ENCODE data around the gene ADCY7. TPM values are rescaled to one million over a fixed set of nuclear protein-coding genes. Genes with fewer than 3 reads are reported as not detected.

The ADCY7 gene
- total and polyA plus RNA-seq, 2 donors from 2014 or later: 0.86 to 40.5 TPM

DNA sequence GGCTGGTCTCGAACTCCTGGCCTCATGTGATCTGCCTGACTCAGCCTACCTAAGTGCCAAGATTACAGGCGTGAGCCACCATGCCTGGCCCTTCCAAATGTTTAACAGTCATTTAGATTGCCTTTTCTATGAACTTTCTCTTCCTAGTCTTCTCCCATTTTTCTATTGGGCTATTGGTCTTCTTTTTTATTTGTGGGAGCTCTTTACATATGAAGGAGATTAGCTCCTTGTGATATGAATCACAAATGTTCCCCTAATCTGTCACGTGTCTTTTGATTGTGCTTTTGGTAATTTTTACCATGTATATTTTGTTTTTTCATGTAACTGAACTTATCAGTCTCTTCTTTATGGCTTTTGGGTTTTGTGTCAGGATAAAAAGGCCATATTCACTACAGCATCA is 11.9 kb downstream of the ADCY7 start:
- Histone ChIP-seq H3K27ac (ENCODE audit: low read depth in 2 of 2, low read length in 2 of 2) (no peak overlapping the region), H3K27me3 (ENCODE audit: control insufficient read depth, insufficient read depth, low read length) (no peaks in the 10 kb centered on the region)

GRCh38 chr16:50279504-50279865 is 13.1 kb downstream of the ADCY7 start:
- Histone ChIP-seq H3K9ac (ENCODE audit: low read length in 3 of 3) (no peak overlapping the region), H3K27ac (ENCODE audit: low read depth in 2 of 2, low read length in 2 of 2) (no peak overlapping the region), H3K27me3 (ENCODE audit: control insufficient read depth, insufficient read depth, low read length) (no peaks in the 10 kb centered on the region), H3K36me3 (ENCODE audit: control insufficient read depth in 2 of 3, insufficient read depth in 3 of 3, low read length in 3 of 3) (no peaks in the 10 kb centered on the region), H3K4me3 (ENCODE audit: low read length in 3 of 3) (no peak overlapping the region), H3K9me3 (ENCODE audit: control insufficient read depth in 2 of 3, insufficient read depth in 1 of 3, low read length in 3 of 3) (no peaks in the 10 kb centered on the region), H3K4me1 (ENCODE audit: control insufficient read depth in 2 of 3, insufficient read depth in 2 of 3, low read depth in 1 of 3, low read length in 3 of 3) (no peaks in the 10 kb centered on the region)
- FAIRE-seq: no peak
- DNase-seq: peak in 1 of 5 donors; percentile 6
- TF ChIP-seq, protein P1, sequence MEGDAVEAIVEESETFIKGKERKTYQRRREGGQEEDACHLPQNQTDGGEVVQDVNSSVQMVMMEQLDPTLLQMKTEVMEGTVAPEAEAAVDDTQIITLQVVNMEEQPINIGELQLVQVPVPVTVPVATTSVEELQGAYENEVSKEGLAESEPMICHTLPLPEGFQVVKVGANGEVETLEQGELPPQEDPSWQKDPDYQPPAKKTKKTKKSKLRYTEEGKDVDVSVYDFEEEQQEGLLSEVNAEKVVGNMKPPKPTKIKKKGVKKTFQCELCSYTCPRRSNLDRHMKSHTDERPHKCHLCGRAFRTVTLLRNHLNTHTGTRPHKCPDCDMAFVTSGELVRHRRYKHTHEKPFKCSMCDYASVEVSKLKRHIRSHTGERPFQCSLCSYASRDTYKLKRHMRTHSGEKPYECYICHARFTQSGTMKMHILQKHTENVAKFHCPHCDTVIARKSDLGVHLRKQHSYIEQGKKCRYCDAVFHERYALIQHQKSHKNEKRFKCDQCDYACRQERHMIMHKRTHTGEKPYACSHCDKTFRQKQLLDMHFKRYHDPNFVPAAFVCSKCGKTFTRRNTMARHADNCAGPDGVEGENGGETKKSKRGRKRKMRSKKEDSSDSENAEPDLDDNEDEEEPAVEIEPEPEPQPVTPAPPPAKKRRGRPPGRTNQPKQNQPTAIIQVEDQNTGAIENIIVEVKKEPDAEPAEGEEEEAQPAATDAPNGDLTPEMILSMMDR (IDR thresholded peaks at IDR 0.05; ENCODE audit: borderline replicate concordance, extremely low read depth, insufficient read depth): no peak
- intact Hi-C loops (cut with DNase I): no loop called here

More for the DNA sequence above, 11.9 kb downstream of the ADCY7 start:
- FAIRE-seq (no peak), DNase-seq (peak in 1 of 5 donors; percentile 13)
- TF ChIP-seq, protein P1 (IDR thresholded peaks at IDR 0.05; ENCODE audit: borderline replicate concordance, extremely low read depth, insufficient read depth): no peak
- no peak overlapping the region for H3K9ac ChIP-seq (ENCODE audit: low read length in 3 of 3)
- intact Hi-C loops (cut with DNase I): no loop called here
- no peaks in the 10 kb centered on the region for H3K36me3 ChIP-seq (ENCODE audit: control insufficient read depth in 2 of 3, insufficient read depth in 3 of 3, low read length in 3 of 3)
- H3K9me3 ChIP-seq (ENCODE audit: control insufficient read depth in 2 of 3, insufficient read depth in 1 of 3, low read length in 3 of 3): no peaks in the 10 kb centered on the region
- peaks cover 0 to 2% (median 0%) of the 10 kb centered on the region in 3 donors for H3K4me1 ChIP-seq (ENCODE audit: control insufficient read depth in 2 of 3, insufficient read depth in 2 of 3, low read depth in 1 of 3, low read length in 3 of 3)
- H3K4me3 ChIP-seq (ENCODE audit: low read length in 3 of 3): no peak overlapping the region

- intact Hi-C loops (cut with DNase I): no loop called here
- Histone ChIP-seq H3K9me3 (ENCODE audit: control insufficient read depth in 2 of 3, insufficient read depth in 1 of 3, low read length in 3 of 3) (no peaks in the 10 kb centered on the region), H3K4me3 (ENCODE audit: low read length in 3 of 3) (no peak overlapping the region), H3K27ac (ENCODE audit: low read depth in 2 of 2, low read length in 2 of 2) (no peak overlapping the region), H3K27me3 (ENCODE audit: control insufficient read depth, insufficient read depth, low read length) (no peaks in the 10 kb centered on the region), H3K36me3 (ENCODE audit: control insufficient read depth in 2 of 3, insufficient read depth in 3 of 3, low read length in 3 of 3) (no peaks in the 10 kb centered on the region), H3K9ac (ENCODE audit: low read length in 3 of 3) (no peak overlapping the region), H3K4me1 (ENCODE audit: control insufficient read depth in 2 of 3, insufficient read depth in 2 of 3, low read depth in 1 of 3, low read length in 3 of 3) (no peaks in the 10 kb centered on the region)
- TF ChIP-seq, protein P1 (IDR thresholded peaks at IDR 0.05; ENCODE audit: borderline replicate concordance, extremely low read depth, insufficient read depth): no peak
- FAIRE-seq: no peak
- DNase-seq: peak in 1 of 5 donors; percentile 55
Measured at GRCh38 chr16:50280932-50281331, 14.6 kb downstream of the ADCY7 start.

DNA sequence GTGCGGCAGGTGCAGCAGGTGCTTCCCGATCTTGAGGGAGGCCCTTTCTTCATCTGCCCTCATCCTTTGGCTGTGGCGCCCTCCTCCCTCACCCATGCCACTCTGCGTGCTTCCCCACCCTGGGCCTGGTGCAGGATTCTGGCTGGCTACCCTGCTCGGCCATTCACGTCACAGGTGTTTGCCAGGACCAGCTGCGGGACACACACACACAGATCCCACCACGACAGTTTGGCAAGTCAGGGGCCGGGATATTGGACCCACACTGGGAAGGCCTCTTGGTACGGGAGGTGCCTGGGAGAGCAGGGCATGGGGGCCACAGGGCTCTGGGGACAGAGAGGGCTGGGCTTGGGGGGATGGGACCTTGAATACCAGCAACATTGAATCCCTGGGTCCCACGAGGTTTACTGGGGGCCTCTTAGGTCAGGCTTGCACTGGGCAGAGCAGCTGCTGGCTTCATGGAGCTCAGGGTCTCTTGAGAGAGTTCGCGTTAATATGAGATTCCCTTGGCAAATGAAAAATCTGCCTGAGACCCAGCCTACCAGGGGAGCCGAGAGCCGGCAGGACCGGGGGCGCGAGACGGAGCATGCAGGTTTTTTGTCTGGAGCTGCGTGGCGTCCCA is 15.1 kb downstream of the ADCY7 start:
- intact Hi-C loops (cut with DNase I): no loop called here
- FAIRE-seq: no peak

More for the DNA sequence above, 15.1 kb downstream of the ADCY7 start:
- peak in 1 of 5 donors; percentile 53 for DNase-seq
- Histone ChIP-seq H3K36me3 (ENCODE audit: control insufficient read depth in 2 of 3, insufficient read depth in 3 of 3, low read length in 3 of 3) (no peaks in the 10 kb centered on the region), H3K9me3 (ENCODE audit: control insufficient read depth in 2 of 3, insufficient read depth in 1 of 3, low read length in 3 of 3) (no peaks in the 10 kb centered on the region), H3K27me3 (ENCODE audit: control insufficient read depth, insufficient read depth, low read length) (no peaks in the 10 kb centered on the region), H3K27ac (ENCODE audit: low read depth in 2 of 2, low read length in 2 of 2) (no peak overlapping the region), H3K4me1 (ENCODE audit: control insufficient read depth in 2 of 3, insufficient read depth in 2 of 3, low read depth in 1 of 3, low read length in 3 of 3) (no peaks in the 10 kb centered on the region), H3K4me3 (ENCODE audit: low read length in 3 of 3) (no peak overlapping the region), H3K9ac (ENCODE audit: low read length in 3 of 3) (no peak overlapping the region)
- TF ChIP-seq, protein P1 (IDR thresholded peaks at IDR 0.05; ENCODE audit: borderline replicate concordance, extremely low read depth, insufficient read depth): no peak

Measured in kidney (tissue), 14 donors.